ENCODE results near the gene TMOD3. TPM values are rescaled to one million over a fixed set of nuclear protein-coding genes. Genes with fewer than 3 reads are reported as not detected.
A peak's percentile ranks its signal among the peaks of the same experiment; 100 is the strongest.

Gene TMOD3
- polyA plus RNA-seq, 2 of the 4 experiments (the other 2 are of a cell fraction) = 57.5 to 111 TPM

DNA sequence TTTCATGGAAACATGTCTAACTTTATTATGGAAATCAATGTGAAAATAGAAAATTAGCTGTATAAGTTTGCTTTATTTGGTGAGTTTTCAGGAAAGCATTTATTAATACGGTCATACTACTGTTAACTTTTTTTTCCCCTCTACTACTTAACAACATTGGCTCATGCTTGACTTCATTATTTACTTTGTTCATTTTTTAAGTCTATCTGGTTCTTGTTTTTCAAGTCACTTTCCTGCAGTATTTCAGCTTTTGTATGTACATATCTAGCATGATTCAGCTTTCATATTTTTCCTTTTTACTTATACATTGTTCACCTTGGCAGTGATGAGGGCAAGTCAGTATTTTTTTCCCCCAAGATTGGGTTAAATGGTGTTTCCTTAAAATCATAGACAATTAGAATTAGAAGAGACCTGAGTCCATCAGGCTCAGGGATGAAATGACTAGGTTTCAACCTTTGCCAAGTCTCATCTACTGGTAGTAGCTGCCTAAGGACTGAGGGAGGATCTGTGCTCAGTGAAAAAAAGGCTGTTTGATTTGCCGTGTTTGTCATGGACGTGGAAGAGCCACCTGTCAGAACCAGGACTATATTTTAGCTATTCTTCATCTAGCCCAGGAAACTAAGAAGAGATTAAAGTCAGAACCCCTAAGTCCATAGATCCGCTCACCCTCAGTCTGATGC lies 15.4 kb downstream of the TMOD3 start:
- 0 out of 3 replicates have a peak overlapping the region, but pooled peaks have one; percentile 3 for H3K4me3 ChIP-seq
- peak overlapping the region; percentile 73 to 78 for H3K27ac ChIP-seq
- H3K9me3 ChIP-seq = no peaks in the 10 kb centered on the region
- 29% methylated on average over 4 of the region's 4 CpGs for WGBS (ENCODE audit: missing lambda C conversion rate)
- CTCF ChIA-PET = interaction anchor here (0.7 to 2.1 kb wide), 13 partner anchors 9 to 68 kb away, joined by 3 to 9 read pairs (median 4); partner anchors contain the start of gene TMOD3
- ATAC-seq = peak in 1 of 2 experiments; percentile 25; a peak in 3 of 6 replicates
- FAIRE-seq = peak; percentile 56
- TF ChIP-seq PHF8 (IDR thresholded peaks at IDR 0.05; ENCODE audit: borderline replicate concordance, low read depth) (no peak), FOSL2 (IDR thresholded peaks at IDR 0.05) (no peak), FOSL2 (CRISPR knock-in tag; IDR thresholded peaks at IDR 0.05) (no peak), EHF (CRISPR knock-in tag; IDR thresholded peaks at IDR 0.05) (no peak), SREBF2 (IDR thresholded peaks at IDR 0.05) (no peak), KDM5A (IDR thresholded peaks at IDR 0.05) (no peak), EHMT2 (IDR thresholded peaks at IDR 0.05; ENCODE audit: low read depth) (no peak), CBX8 (IDR thresholded peaks at IDR 0.05) (no peak), GATA3 (IDR thresholded peaks at IDR 0.05; ENCODE audit: borderline replicate concordance) (no peak), KDM1A (IDR thresholded peaks at IDR 0.05; ENCODE audit: low read depth) (no peak), MYC (IDR thresholded peaks at IDR 0.05; ENCODE audit: borderline replicate concordance, low read length) (no peak), CHD2 (IDR thresholded peaks at IDR 0.05; ENCODE audit: low read length, partially characterized antibody) (no peak), RCOR1 (IDR thresholded peaks at IDR 0.05; ENCODE audit: low read depth, low read length) (no peak), CBX2 (IDR thresholded peaks at IDR 0.05; ENCODE audit: borderline replicate concordance, low read depth) (no peak), ESRRA (IDR thresholded peaks at IDR 0.05; ENCODE audit: borderline replicate concordance, low read length) (no peak), JUN (IDR thresholded peaks at IDR 0.05) (no peak), NR3C1 (IDR thresholded peaks at IDR 0.05) (no peak), SMC3 (IDR thresholded peaks at IDR 0.05) (no peak)
- TF ChIP-seq, protein P1, sequence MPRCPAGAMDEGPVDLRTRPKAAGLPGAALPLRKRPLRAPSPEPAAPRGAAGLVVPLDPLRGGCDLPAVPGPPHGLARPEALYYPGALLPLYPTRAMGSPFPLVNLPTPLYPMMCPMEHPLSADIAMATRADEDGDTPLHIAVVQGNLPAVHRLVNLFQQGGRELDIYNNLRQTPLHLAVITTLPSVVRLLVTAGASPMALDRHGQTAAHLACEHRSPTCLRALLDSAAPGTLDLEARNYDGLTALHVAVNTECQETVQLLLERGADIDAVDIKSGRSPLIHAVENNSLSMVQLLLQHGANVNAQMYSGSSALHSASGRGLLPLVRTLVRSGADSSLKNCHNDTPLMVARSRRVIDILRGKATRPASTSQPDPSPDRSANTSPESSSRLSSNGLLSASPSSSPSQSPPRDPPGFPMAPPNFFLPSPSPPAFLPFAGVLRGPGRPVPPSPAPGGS (IDR thresholded peaks at IDR 0.05) = no peak
- peak overlapping the region; percentile 71 for H3K4me2 ChIP-seq
- peak in 1 of 2 experiments; percentile 32 for DNase-seq (ENCODE audit: low read depth in 1 of 2, low spot score in 1 of 2)
- H3K4me1 ChIP-seq = peaks cover 99% of the 10 kb centered on the region
- POLR2A ChIA-PET = interaction anchor here (0.8 to 1.7 kb wide), 2 partner anchors 15 to 30 kb away, joined by 6 to 8 read pairs; partner anchors contain the start of gene TMOD3

DNA sequence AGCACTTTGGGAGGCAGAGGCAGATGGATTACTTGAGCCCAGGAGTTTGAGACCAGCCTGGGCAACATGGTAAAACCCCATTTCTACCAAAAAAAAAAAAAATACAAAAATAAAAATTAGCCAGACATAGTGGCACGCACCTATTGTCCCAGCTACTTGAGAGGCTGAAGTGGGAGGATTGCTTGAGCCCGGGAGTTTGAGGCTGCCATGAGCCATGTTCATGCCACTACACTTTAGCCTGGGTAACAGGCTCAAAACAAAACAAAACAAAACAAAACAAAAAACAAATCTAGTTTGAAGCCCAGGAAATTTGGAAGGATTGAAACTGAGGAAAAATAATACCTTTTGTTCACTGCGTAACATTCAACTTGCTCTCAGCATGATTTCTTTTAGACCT lies 16.6 kb downstream of the TMOD3 start:
- 35% methylated on average over 3 of the region's 3 CpGs for WGBS (ENCODE audit: missing lambda C conversion rate)
- Histone ChIP-seq H3K9me3 (no peaks in the 10 kb centered on the region), H3K4me3 (peak overlapping the region; percentile 19; the same call in 1 of the 3 replicates), H3K4me1 (peaks cover 99% of the 10 kb centered on the region), H3K27ac (peak overlapping the region; percentile 73 to 78), H3K4me2 (peak overlapping the region; percentile 71)
- ChIA-PET CTCF (interaction anchor here (0.8 to 2.1 kb wide), 11 partner anchors 8 to 69 kb away, joined by 3 to 9 read pairs (median 5); no protein-coding TSS in a partner anchor), POLR2A (interaction anchor here (0.7 to 1.7 kb wide), 2 partner anchors 16 to 23 kb away, joined by 3 to 8 read pairs; partner anchors contain the start of gene TMOD3)
- TF ChIP-seq ZC3H11A (IDR thresholded peaks at IDR 0.05) (no peak), RAD21 (conservative IDR thresholded peaks at IDR 0.05 in 1 of 2, IDR thresholded peaks at IDR 0.05 in 1 of 2) (no peak), CHD2 (IDR thresholded peaks at IDR 0.05; ENCODE audit: low read length, partially characterized antibody) (no peak), ZNF302 (CRISPR knock-in tag; IDR thresholded peaks at IDR 0.05) (no peak), FOSB (CRISPR knock-in tag; IDR thresholded peaks at IDR 0.05) (no peak), USF2 (IDR thresholded peaks at IDR 0.05) (no peak), NR3C1 (IDR thresholded peaks at IDR 0.05) (no peak), JUNB (IDR thresholded peaks at IDR 0.05) (no peak), SMC3 (IDR thresholded peaks at IDR 0.05) (no peak), MAFK (IDR thresholded peaks at IDR 0.05; ENCODE audit: partially characterized antibody) (no peak), HOXB5 (CRISPR knock-in tag; IDR thresholded peaks at IDR 0.05) (no peak), TP53 (CRISPR knock-in tag; IDR thresholded peaks at IDR 0.05) (no peak), KDM1A (IDR thresholded peaks at IDR 0.05; ENCODE audit: low read depth) (no peak), NFE2L2 (conservative IDR thresholded peaks at IDR 0.05; ENCODE audit: low read length) (no peak), EHF (CRISPR knock-in tag; IDR thresholded peaks at IDR 0.05) (no peak), GATA3 (IDR thresholded peaks at IDR 0.05; ENCODE audit: borderline replicate concordance) (no peak)
- TF ChIP-seq, protein P2, sequence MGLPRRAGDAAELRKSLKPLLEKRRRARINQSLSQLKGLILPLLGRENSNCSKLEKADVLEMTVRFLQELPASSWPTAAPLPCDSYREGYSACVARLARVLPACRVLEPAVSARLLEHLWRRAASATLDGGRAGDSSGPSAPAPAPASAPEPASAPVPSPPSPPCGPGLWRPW (IDR thresholded peaks at IDR 0.05) = no peak
- TF ChIP-seq, protein P3, sequence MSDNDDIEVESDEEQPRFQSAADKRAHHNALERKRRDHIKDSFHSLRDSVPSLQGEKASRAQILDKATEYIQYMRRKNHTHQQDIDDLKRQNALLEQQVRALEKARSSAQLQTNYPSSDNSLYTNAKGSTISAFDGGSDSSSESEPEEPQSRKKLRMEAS (IDR thresholded peaks at IDR 0.05) = no peak
- TF ChIP-seq, protein P4, sequence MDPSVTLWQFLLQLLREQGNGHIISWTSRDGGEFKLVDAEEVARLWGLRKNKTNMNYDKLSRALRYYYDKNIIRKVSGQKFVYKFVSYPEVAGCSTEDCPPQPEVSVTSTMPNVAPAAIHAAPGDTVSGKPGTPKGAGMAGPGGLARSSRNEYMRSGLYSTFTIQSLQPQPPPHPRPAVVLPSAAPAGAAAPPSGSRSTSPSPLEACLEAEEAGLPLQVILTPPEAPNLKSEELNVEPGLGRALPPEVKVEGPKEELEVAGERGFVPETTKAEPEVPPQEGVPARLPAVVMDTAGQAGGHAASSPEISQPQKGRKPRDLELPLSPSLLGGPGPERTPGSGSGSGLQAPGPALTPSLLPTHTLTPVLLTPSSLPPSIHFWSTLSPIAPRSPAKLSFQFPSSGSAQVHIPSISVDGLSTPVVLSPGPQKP (IDR thresholded peaks at IDR 0.05; ENCODE audit: low read depth, low read length) = no peak
- ATAC-seq (peak in 1 of 2 experiments; percentile 37; a peak in 3 of 6 replicates), DNase-seq (ENCODE audit: low read depth in 1 of 2, low spot score in 1 of 2) (peak in 1 of 2 experiments; percentile 48), FAIRE-seq (no peak)
